CD4-positive, CD25-positive, alpha-beta regulatory T cell (primary cell): ENCODE results near the gene RNF213. TPM values are rescaled to one million over a fixed set of nuclear protein-coding genes. Genes with fewer than 3 reads are reported as not detected.

Experiments used
- ATAC-seq, 2 donors: fragments of 150-1000 bp; cut with Tn5 transposase; one replicate each; pipeline ENCODE4 v1.10.0; 2021; ENCODE audit warnings: low read depth in 2 of 2, moderate number of reproducible peaks in 2 of 2, moderate library complexity in 1 of 2
- DNase-seq, 3 donors: peaks; one replicate each; pipeline versions ENCODE4 v3.0.0 to v3.0.0-alpha.2; 2012 to 2022; ENCODE audit warnings: mixed read lengths in 1 of 3
- H3K27ac ChIP-seq: one replicate; pipeline ENCODE4 v1.7.0; 2013; ENCODE audit warnings: mild to moderate bottlenecking, low read length; ENCODE audit not compliant: insufficient read depth, poor library complexity, severe bottlenecking
- H3K27me3 ChIP-seq: one replicate; pipeline ENCODE4 v1.7.0; 2013; ENCODE audit warnings: low read length; ENCODE audit not compliant: control insufficient read depth, insufficient read depth
- H3K36me3 ChIP-seq: one replicate; pipeline ENCODE4 v1.7.0; 2013; ENCODE audit warnings: mild to moderate bottlenecking, low read length, moderate library complexity; ENCODE audit not compliant: control insufficient read depth, insufficient read depth
- H3K4me1 ChIP-seq: 2 replicates; pipeline ENCODE4 v1.7.0; 2013; ENCODE audit warnings: mild to moderate bottlenecking, low read length; ENCODE audit not compliant: insufficient read depth, control insufficient read depth, poor library complexity, severe bottlenecking
- H3K4me3 ChIP-seq: one replicate; pipeline ENCODE4 v1.7.0; 2013; ENCODE audit warnings: low read depth, mild to moderate bottlenecking, low read length, moderate library complexity
- H3K9me3 ChIP-seq, 2 experiments: 1 replicate in 1 of 2; 2 replicates in 1 of 2; pipeline ENCODE4 v1.7.0; 2013; ENCODE audit warnings: low read length in 2 of 2, mild to moderate bottlenecking in 1 of 2, moderate library complexity in 1 of 2; ENCODE audit not compliant: control insufficient read depth in 2 of 2
- H3K27ac Mint-ChIP-seq, 3 donors: one replicate each; pipeline ENCODE4 v1.8.0; 2020 to 2022; ENCODE audit warnings: mild to moderate bottlenecking in 3 of 3, mixed read lengths in 3 of 3, moderate library complexity in 2 of 3
- H3K27me3 Mint-ChIP-seq: one replicate; pipeline ENCODE4 v1.8.0; 2022; ENCODE audit warnings: mild to moderate bottlenecking, mixed read lengths
- H3K36me3 Mint-ChIP-seq: one replicate; pipeline ENCODE4 v1.8.0; 2020; ENCODE audit warnings: mixed read lengths
- H3K4me1 Mint-ChIP-seq, 4 donors: one replicate each; pipeline ENCODE4 v1.8.0; 2020 to 2022; ENCODE audit warnings: mixed read lengths in 4 of 4, mild to moderate bottlenecking in 1 of 4
- H3K4me3 Mint-ChIP-seq, 4 donors: one replicate each; pipeline ENCODE4 v1.8.0; 2020 to 2022; ENCODE audit warnings: mild to moderate bottlenecking in 4 of 4, mixed read lengths in 4 of 4, moderate library complexity in 3 of 4
- H3K9me3 Mint-ChIP-seq, 7 donors: one replicate each; pipeline ENCODE4 v1.8.0; 2020 to 2022; ENCODE audit warnings: mixed read lengths in 7 of 7, mild to moderate bottlenecking in 3 of 7, moderate library complexity in 2 of 7
- polyA plus RNA-seq, 4 donors: library from polyadenylated mRNA; unstranded; fragments of 300-500 nt; fragmentation: Illumina TruSeq; gene quantifications; one replicate each; pipeline ENCODE4 v1.2.3, GENCODE V29; 2021
- total RNA-seq: library from RNA; stranded (reverse); gene quantifications from one replicate; pipeline ENCODE4 v1.2.3, GENCODE V29; 2022

Gene RNF213
- total and polyA plus RNA-seq, 5 donors from 2014 or later: 27.6 to 666 (median 32.4) TPM

DNA sequence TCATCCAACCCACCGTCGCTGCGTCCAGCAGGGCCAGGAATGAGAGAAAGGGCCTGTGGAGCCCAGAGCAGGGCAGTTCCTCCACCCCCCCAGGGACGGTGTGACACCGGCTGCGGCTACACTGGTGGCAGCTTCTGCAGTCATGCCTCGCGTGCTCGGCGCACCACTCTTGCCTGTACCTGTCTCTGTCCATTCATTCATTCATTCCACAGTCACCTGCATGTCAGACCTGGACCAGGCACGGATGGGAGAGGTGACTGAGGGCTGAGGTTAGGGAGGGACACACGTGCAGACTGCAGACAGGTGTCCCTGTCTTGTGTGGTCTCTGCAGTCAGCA, 181.6 kb downstream of the RNF213 start:
- H3K27ac ChIP-seq: no peak overlapping the region
- H3K9me3 ChIP-seq: no peaks in the 10 kb centered on the region
- no peak for DNase-seq
- Mint-ChIP-seq H3K27ac (no peak overlapping the region), H3K36me3 (no peaks in the 10 kb centered on the region), H3K9me3 (no peaks in the 10 kb centered on the region), H3K4me3 (no peak overlapping the region), H3K27me3 (peaks cover 19% of the 10 kb centered on the region), H3K4me1 (no peaks in the 10 kb centered on the region)
- H3K36me3 ChIP-seq: no peaks in the 10 kb centered on the region
- no peaks in the 10 kb centered on the region for H3K27me3 ChIP-seq
- H3K4me3 ChIP-seq: no peak overlapping the region
- no peak for ATAC-seq
- no peaks in the 10 kb centered on the region for H3K4me1 ChIP-seq

DNA sequence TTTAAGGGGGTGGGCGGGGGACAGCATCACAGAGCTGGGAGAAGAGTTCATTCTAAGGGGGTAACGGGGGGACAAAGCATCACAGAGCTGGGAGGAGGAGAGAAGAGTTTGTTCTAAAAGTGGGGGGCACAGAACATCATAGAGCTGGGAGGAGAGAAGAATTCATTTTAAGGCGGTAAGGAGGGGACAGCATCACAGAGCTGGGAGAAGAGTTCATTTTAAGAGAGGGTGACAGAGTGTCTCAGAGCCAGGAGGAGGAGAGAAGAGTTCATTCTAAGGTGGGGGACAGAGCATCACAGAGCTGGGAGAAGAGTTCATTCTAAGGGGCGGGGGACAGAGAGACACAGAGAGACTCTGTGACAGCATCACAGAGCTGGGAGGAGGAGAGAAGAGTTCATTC, 182.1 kb downstream of the RNF213 start:
- no peaks in the 10 kb centered on the region for H3K4me1 Mint-ChIP-seq
- H3K9me3 ChIP-seq: no peaks in the 10 kb centered on the region
- H3K36me3 Mint-ChIP-seq: no peaks in the 10 kb centered on the region
- DNase-seq: no peak
- H3K4me3 Mint-ChIP-seq: no peak overlapping the region
- no peak overlapping the region for H3K4me3 ChIP-seq
- peaks cover 19% of the 10 kb centered on the region for H3K27me3 Mint-ChIP-seq
- no peak for ATAC-seq
- no peaks in the 10 kb centered on the region for H3K4me1 ChIP-seq
- no peaks in the 10 kb centered on the region for H3K27me3 ChIP-seq
- H3K9me3 Mint-ChIP-seq: no peaks in the 10 kb centered on the region
- H3K27ac ChIP-seq: no peak overlapping the region
- no peak overlapping the region for H3K27ac Mint-ChIP-seq
- H3K36me3 ChIP-seq: no peaks in the 10 kb centered on the region

DNA sequence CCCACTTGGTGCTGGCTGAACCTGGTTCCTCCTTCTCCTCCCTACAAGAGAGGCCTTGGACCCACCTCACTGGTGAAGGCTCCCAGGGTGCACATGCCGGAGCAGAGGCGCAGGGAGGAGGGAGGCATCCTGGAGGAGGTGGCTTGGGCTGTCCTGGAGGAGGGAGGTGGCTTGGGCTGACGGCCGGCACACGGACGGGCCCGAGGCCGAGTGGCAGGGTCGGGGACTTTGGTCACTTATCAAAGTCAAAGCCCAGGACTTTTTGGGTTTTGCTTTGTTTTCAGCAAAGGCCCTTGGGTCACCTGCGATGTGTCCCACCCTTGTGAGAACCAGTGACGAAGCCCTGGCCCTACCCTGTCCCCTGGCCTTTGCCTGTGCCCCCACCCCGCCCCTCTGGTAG, 182.8 kb downstream of the RNF213 start:
- DNase-seq (no peak), ATAC-seq (no peak)
- H3K27ac Mint-ChIP-seq: no peak overlapping the region
- H3K4me1 Mint-ChIP-seq: no peaks in the 10 kb centered on the region
- H3K9me3 Mint-ChIP-seq: no peaks in the 10 kb centered on the region
- Histone ChIP-seq H3K9me3 (no peaks in the 10 kb centered on the region), H3K4me1 (no peaks in the 10 kb centered on the region), H3K27me3 (no peaks in the 10 kb centered on the region), H3K36me3 (no peaks in the 10 kb centered on the region), H3K4me3 (no peak overlapping the region), H3K27ac (no peak overlapping the region)
- H3K4me3 Mint-ChIP-seq: no peak overlapping the region
- peaks cover 19% of the 10 kb centered on the region for H3K27me3 Mint-ChIP-seq
- H3K36me3 Mint-ChIP-seq: no peaks in the 10 kb centered on the region

DNA sequence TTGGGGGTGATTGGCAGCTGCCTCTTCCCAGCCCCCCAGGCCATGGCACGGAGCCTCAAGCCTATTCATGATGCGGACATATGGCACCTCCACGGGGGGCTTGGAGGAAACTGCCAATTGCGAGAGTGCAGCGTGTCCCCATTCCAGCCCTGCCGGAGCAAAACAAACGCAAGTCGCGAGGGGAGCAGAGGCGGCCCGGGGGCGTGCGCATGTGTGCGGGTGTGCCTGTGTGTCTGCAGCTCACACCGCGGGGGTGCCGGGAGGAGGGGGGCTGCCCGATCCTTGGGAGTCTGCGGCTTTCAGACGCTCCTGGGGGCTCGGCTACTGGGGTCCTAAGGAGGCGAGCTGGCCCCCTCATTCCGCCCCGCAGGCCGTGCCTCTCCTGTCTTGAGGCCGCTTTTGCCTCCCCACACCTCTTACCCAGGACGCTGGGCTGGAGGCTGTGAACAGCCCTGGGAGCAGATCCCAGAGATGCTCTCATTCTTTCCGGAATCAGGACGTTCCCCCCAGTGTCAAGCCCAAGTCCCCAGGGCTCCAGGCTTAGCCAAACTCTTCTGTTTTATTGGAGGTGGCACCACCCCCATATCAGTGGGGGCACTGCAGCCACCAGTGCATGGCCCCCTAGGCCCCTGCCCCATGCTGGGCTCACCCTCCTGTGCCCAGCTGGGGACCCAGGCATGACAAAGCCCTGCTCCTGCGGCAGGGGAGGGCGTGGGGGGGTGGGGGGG, 183.4 kb downstream of the RNF213 start:
- no peak for DNase-seq
- Mint-ChIP-seq H3K27ac (no peak overlapping the region), H3K4me1 (no peaks in the 10 kb centered on the region), H3K36me3 (no peaks in the 10 kb centered on the region), H3K9me3 (peaks cover 0 to 1% (median 0%) of the 10 kb centered on the region in 7 donors), H3K27me3 (peaks cover 19% of the 10 kb centered on the region), H3K4me3 (no peak overlapping the region)
- no peak overlapping the region for H3K4me3 ChIP-seq
- no peaks in the 10 kb centered on the region for H3K4me1 ChIP-seq
- no peaks in the 10 kb centered on the region for H3K27me3 ChIP-seq
- no peak for ATAC-seq
- H3K9me3 ChIP-seq: no peaks in the 10 kb centered on the region
- H3K36me3 ChIP-seq: no peaks in the 10 kb centered on the region
- H3K27ac ChIP-seq: no peak overlapping the region

DNA sequence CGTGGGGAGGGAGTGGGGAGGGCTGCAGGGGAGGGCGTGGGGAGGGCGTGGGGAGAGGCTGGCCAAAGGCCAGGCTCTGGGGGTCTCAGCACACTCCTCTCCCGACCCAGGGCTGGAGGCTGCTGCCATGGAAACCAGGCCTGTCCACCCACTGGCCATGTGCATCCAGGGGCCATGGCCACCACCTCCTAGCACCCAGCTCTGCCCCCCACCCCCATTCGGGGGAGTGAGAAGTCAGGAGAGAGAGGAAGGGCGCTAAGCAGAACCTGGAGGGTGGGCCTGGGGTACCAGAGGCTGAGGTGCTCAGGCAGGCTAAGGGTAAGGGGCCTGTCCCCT, 184.0 kb downstream of the RNF213 start:
- Mint-ChIP-seq H3K27ac (no peak overlapping the region), H3K4me1 (no peaks in the 10 kb centered on the region), H3K9me3 (peaks cover 0 to 1% (median 0%) of the 10 kb centered on the region in 7 donors), H3K4me3 (no peak overlapping the region), H3K27me3 (peaks cover 19% of the 10 kb centered on the region), H3K36me3 (no peaks in the 10 kb centered on the region)
- no peaks in the 10 kb centered on the region for H3K27me3 ChIP-seq
- no peak overlapping the region for H3K4me3 ChIP-seq
- no peaks in the 10 kb centered on the region for H3K9me3 ChIP-seq
- no peak for ATAC-seq
- DNase-seq: no peak
- H3K36me3 ChIP-seq: no peaks in the 10 kb centered on the region
- no peaks in the 10 kb centered on the region for H3K4me1 ChIP-seq
- H3K27ac ChIP-seq: no peak overlapping the region

DNA sequence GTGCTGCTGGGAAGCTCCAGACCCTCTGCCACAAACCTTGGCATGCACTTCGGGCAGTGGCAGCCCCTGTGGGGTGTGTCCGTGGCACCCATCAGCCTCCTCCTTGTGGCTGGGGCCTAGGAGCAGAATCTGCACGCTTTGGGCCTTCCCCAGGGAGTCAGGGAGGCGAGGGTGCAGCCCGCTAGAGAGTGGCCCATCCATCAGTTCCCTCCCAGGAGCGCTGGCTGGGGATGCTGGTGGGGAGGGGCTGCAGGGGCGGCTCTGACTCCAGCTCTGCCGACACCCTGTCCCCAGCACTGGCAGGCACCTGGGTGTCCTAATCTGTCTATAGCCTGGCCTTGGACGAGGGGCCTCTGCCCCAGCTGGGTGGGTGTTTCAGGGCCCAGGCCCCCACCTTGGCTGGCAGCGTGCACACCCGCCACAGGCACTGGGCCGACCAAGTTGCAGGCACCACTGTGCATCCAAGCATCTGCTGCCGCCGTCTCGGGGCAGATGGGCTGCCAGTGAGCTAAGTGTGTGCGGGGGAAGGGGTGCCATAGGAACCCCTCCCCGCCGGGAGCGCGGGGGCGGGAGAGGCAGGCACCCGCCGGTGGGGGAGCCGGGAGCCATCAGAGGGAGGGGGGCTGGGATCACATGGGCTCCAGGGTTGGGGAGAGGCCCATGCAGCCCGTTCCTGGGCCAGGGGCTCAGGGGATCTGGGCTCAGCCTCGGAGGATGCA, 184.5 kb downstream of the RNF213 start:
- peaks cover 19% of the 10 kb centered on the region for H3K27me3 Mint-ChIP-seq
- H3K4me3 ChIP-seq: no peak overlapping the region
- no peak overlapping the region for H3K27ac Mint-ChIP-seq
- DNase-seq (no peak), ATAC-seq (no peak)
- no peaks in the 10 kb centered on the region for H3K27me3 ChIP-seq
- H3K4me3 Mint-ChIP-seq: no peak overlapping the region
- no peaks in the 10 kb centered on the region for H3K9me3 ChIP-seq
- peaks cover 0 to 1% (median 0%) of the 10 kb centered on the region in 7 donors for H3K9me3 Mint-ChIP-seq
- no peaks in the 10 kb centered on the region for H3K36me3 Mint-ChIP-seq
- no peaks in the 10 kb centered on the region for H3K4me1 Mint-ChIP-seq
- H3K36me3 ChIP-seq: no peaks in the 10 kb centered on the region
- no peak overlapping the region for H3K27ac ChIP-seq
- H3K4me1 ChIP-seq: no peaks in the 10 kb centered on the region

DNA sequence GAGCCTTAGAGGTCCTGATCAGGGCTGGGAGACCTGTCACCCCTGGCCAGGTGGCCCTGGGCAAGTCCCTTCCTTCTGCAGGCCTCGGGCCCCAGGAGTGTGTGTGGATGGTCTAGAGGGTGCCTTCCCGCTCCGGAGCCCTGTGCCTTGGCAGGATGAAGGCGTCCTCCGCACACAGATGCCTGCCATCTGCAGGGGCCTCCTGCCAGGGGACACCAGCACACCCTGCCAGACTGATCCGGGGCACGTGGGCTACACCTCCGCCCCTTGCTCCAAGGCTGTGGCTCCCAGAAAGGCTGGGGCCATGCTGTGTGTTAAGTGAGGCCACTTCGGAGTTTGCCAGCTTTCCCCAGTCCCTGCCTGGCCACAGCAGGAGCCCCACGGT, 185.1 kb downstream of the RNF213 start:
- Histone ChIP-seq H3K4me1 (no peaks in the 10 kb centered on the region), H3K36me3 (no peaks in the 10 kb centered on the region), H3K9me3 (no peaks in the 10 kb centered on the region), H3K27ac (no peak overlapping the region), H3K4me3 (no peak overlapping the region), H3K27me3 (no peaks in the 10 kb centered on the region)
- Mint-ChIP-seq H3K4me3 (no peak overlapping the region), H3K27ac (no peak overlapping the region), H3K36me3 (no peaks in the 10 kb centered on the region), H3K4me1 (no peaks in the 10 kb centered on the region), H3K27me3 (peaks cover 18% of the 10 kb centered on the region), H3K9me3 (peaks cover 0 to 1% (median 0%) of the 10 kb centered on the region in 7 donors)
- DNase-seq (no peak), ATAC-seq (no peak)
